GM13976 (cell line): Measurements from ENCODE around the gene TFEB.

Experiments used
- DNase-seq: peaks from one replicate; pipeline ENCODE4 v3.0.0; 2012; ENCODE audit warnings: low spot score
- CTCF ChIP-seq: IDR thresholded peaks from 2 replicates; pipeline ENCODE4 v1.5.1; 2012; ENCODE audit warnings: borderline replicate concordance, mild to moderate bottlenecking; ENCODE audit not compliant: insufficient read depth; ENCODE audit errors: extremely low read depth, missing control alignments, control extremely low read depth
- in situ Hi-C: fragments of 300-500 bp; cut with MboI; formaldehyde crosslinking; loops from one replicate; pipeline ENCODE4 v1.12.0; 2022; ENCODE audit warnings: low sequenced_read_pairs, mixed read lengths, inconsistent platforms; ENCODE audit not compliant: unreplicated experiment

The TFEB gene

GRCh38 chr6:41635365-41635764 lies 100.0 kb downstream of the TFEB start:
- in situ Hi-C loops = no loop called here
- DNase-seq = no peak
- no peak for TF ChIP-seq CTCF

- no peak for TF ChIP-seq CTCF
- DNase-seq = no peak
- in situ Hi-C loops = no loop called here
Observed at GRCh38 chr6:41634657-41635056, 100.8 kb downstream of the TFEB start.
